Dermis microvascular lymphatic vessel endothelial cell (primary cell): ENCODE data around the gene GNAI2. TPM values are rescaled to one million over a fixed set of nuclear protein-coding genes. Genes with fewer than 3 reads are reported as not detected.
"Not testable (repeated sequence)": the region's sequence is repeated elsewhere in the genome, so short reads cannot be mapped to it uniquely, and the experiment has no call there.

ENCODE experiments used
- DNase-seq, 2 donors: peaks; one replicate each; pipeline versions ENCODE4 v3.0.0 to v3.0.0-alpha.2; 2010; ENCODE audit warnings: low read depth in 2 of 2
- total RNA-seq: library from RNA; depleted of rRNA; stranded (reverse); fragments of >200 nt; gene quantifications from 2 replicates; pipeline ENCODE4 v1.2.1, GENCODE V29; 2014

GNAI2 gene
- total RNA-seq, 1 donor from 2014 or later: 390 TPM

DNA sequence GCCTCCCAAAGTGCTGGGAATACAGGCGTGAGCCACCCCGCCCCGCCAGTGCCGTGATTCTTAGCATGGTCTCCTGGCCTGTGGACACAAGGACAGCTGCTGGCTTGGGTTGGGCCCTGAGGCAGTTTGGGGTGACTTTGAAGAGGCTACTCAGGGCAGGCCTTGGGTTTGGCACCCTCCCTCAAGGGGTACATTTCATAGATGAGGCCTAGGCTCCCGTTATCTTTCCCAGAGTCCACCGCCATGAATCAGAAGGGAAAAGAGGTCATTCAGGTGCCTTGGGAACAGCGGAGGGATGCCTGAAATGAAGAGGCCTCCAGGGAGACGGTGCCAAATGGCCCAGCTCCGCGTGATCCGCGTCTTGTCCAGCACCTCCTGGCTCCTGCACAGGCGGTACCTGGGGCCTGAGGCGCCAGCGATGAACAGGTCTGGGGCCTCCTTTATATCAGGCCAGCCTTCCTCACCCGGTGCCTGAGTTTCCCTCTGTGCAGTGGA is 9.3 kb downstream of the GNAI2 start:
- peak in 1 of 2 donors; percentile 46 for DNase-seq

DNA sequence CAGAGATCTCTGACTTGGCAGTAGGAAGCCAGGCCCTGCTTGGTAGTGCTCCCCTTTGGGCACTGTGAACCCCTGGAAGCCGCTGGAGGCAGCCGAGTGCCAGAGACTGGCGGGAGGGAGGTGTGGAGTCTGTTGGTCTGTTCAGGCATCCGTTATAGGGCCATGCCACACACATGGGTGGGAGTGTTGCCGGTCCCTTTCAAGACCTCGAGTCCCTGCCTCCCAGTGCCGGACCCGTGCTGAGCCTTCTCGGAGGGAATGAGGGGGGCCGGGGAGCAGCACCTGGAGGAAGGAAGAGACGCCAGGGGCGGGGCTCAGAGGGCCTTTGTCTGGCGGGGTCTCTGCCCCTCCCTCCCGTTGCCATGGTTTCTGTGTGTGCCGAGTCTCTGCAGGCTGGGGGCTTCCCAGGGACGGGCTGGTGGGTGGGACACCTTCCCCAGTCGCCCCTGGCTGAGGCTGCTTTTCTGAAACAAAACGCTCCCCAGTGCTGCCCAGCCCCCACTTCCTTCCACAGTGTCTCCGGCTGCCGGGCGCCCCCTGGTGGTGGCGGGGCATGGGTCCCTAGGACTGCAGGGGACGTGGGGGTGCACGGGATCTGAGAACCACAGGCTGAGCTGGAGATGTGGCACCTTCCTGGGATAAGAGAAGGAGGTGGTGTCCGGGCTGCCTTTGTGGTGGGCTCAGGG is 10.0 kb downstream of the GNAI2 start:
- peak in 1 of 2 donors; percentile 92 for DNase-seq

DNA sequence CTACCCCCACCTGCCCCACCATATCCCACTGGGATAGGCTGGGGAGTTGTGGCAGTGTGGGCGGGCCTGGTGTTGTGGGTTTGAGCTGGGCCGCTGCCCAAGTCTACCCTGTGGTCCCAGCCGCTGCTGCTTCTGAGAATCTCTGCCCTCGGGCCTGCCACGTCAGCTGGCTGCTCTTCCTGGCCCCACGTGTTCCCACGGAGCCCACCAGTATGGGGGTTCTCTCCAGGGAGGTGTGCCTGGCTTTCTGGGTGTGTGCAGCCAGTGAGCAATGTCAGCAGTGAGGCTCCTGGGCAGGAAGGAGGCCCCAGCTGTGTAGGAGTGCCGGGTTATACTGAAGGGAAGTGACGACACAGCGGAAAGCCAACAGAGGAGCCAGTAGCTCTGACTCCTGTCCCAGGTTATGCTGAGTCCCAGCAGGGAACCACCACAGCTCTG is 10.5 kb downstream of the GNAI2 start:
- DNase-seq: peak; percentile 81 to 86

- peak; percentile 52 to 85 for DNase-seq
These were observed 12.4 kb downstream of the GNAI2 start for GRCh38 chr3:50248387-50248786.

- no peak for DNase-seq
These were observed 13.5 kb downstream of the GNAI2 start for GRCh38 chr3:50249457-50249856.

GRCh38 chr3:50250514-50250913 is 14.5 kb downstream of the GNAI2 start:
- DNase-seq: no peak

DNA sequence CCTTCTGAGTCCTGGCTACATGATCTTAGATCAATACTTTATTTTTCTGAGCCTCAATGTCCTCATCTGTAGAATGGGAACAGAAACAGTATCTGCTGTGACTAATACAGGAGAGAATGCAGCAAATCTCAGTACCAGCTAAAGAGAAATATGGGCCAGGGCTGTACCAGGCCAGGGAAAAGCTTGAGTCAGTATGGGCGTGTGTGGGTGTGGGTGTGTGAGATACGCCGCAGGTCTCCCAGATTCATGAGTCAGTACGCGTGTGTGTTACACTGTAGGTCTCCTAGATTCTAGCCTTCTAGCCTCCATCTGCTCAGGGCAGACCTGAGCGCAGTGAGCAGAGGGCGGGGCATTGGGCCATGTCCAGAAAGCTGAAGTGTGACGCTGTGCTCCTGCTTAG is 15.2 kb downstream of the GNAI2 start:
- peak in 1 of 2 donors; percentile 82 for DNase-seq

GRCh38 chr3:50254577-50255250 is 18.7 kb downstream of the GNAI2 start:
- DNase-seq: peak; percentile 86 to 94

DNA sequence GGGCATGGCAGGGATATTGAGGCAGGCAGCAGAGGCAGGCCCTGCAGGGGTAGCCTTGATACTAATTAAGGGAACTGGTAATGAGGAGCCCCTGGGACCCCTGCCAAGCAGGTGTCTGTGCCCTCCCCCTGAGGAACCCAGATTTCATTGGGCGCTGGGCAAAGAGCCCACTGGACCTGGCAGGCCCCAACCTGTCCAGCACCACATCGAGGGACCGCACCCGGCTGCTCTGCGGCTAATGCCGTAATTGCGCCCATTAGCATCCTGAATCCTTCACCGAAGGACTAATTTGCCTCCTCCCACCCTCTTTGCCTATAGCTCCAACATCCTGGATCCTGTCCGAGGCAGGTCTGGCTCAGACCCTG is 19.2 kb downstream of the GNAI2 start:
- no peak for DNase-seq

- peak in 1 of 2 donors; percentile 76 for DNase-seq
These were observed 21.2 kb downstream of the GNAI2 start for GRCh38 chr3:50256978-50257890.

GRCh38 chr3:50258029-50258680 is 22.2 kb downstream of the GNAI2 start:
- no peak for DNase-seq

- DNase-seq: no peak
These were observed 23.0 kb downstream of the GNAI2 start for GRCh38 chr3:50258979-50259378.

- DNase-seq: no peak
These were observed 23.5 kb downstream of the GNAI2 start for GRCh38 chr3:50259432-50260026.

DNA sequence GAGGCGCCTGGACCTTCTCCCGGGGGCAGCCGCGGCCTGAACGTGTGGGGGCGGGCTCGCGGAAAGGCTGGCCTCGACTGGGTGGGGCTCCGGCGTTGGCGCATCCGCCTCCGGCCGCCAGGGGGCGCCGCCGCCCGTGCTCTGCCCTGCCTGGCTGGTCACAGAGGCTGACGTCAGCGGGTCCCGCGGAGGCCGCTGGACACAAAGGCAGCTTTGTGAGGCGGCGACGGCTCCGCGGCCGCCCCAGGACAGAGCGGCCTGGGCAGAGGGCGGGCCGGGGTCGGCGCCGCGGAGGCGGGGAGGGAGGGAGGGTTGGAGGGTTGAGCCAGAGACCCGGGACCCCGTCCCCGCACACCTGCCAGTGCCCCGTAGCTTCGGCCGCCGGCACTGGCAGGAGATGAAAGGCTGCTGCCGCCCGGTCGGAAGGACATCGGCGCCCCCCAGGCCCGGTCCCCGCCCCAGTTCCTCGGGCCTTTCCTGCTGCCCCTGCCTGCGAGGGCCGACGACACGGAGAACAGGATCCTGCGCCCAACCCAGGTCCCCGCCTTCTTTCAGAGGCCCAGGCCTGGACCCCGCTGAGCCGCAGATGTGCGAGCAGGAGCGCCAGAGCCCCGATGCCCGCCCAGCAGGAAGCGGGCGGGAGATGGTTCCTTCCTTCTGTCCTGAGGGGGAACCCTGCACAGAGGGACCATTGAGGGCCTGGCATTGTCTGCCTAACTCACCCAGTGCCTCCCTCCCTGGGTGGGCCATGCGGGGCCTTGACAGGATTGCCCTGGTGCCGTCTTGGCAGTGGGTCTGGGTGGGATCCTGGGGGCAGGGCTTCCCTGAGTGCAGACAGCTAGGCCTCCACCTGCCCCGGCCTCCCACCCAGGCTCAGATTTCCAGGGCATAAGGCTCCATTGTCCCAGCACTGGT is 24.3 kb downstream of the GNAI2 start:
- peak; percentile 83 to 92 for DNase-seq

DNA sequence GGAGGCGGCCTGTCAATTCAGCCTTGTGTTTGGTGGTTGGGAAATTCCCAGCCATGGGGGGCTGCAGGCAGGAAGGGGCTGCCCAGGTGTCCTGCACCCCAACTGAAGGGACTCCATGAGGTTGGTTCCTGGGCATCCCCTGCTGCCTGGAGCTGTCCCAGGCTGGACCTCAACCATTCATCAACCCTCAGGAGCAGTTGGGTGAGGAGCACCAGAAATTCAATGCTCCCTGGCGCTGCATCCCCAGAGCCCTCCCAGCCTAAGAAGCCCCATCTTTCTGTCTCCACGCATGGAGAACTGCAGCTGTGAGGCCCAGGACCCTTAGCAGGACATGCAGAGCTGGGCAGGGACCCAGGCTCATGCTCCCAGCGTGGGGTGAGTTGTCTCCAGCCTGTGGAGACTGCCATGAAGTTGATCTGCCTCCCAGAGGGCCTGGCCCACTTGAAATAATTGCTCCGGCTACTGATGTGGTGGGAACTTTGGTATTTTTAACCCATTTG is 25.0 kb downstream of the GNAI2 start:
- DNase-seq: no peak

- DNase-seq: no peak
These were observed 25.5 kb downstream of the GNAI2 start for GRCh38 chr3:50261505-50261904.

- not testable (repeated sequence) for DNase-seq
These were observed 26.2 kb downstream of the GNAI2 start for GRCh38 chr3:50262200-50262599.

DNA sequence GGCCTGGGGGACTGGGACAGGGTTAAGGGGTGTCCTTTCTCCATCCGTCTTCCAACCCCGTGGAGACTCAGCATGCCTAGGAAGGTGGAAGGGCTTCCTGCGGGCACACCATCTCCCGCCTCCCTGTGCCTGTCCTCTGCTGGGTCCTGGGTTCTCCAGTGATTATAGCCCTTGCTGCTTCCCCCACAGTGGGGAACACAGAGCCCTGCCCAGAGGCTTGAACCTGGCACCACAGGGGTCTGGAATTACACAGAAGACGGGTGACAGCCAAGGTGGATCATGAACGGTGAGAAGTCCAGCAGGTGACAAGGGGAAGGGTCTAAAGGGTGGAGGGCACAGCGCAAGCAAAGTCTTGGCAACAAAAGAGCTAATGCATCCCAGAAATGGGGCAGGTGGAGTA is 26.8 kb downstream of the GNAI2 start:
- DNase-seq: no peak

DNA sequence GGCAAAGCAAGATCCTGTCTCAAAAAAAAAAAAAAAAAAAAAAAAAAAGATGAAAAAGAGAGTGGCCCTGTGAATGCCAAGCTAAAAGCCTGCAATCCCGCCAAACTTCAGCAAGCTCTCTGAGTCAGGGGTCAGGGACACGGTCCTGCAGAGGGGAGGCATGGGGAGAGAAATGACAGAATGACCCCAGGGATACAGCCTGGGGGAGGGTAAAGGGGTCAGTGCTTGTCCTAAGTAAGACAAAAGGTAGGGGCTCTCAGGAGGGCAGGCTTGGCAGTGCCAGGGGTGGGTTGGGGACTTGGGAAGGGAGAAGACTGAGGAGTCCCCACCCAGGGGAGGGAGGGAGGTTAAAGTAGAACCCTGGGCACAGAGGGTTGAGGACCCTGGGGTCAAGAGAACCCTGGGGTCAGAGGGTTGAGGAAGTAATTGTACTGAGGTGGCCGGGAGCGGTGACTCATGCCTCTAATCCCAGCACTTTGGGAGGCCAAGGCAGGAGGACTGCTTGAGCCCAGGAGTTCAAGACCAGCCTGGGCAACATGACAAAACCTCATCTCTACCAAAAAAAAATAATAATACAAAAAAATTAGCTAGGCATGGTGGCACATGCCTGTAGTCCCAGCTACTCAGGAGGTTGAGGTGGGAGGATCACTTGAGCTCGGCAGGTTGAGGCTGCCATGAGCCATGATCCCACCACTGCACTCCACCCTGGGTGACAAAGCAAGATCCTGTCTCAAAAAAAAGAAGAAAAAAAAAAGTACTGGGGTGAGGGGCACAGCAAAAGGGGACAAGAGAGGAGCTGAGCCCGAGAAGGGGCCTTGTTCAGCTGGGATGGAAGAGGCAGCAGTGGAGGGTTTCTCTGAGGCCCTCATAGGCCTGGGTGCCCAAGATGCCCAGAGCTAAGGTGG is 27.7 kb downstream of the GNAI2 start:
- no peak for DNase-seq
